Measurements from ENCODE around the gene PPP1R12B.

GRCh38 chr1:202568826-202569225 is 220.3 kb downstream of the PPP1R12B start:
- TF ChIP-seq POLR2AphosphoS5 (IDR thresholded peaks at IDR 0.05; ENCODE audit: insufficient read depth, low read depth, low read length), result no peak
- TF ChIP-seq CTCF (IDR thresholded peaks at IDR 0.05; ENCODE audit: extremely low read depth in 1 of 2, insufficient read depth in 1 of 2, low read depth in 1 of 2, low read length in 2 of 2), result no peak
